Cardiac muscle cell (in vitro differentiated cells and primary cell): ENCODE measurements around the gene SFXN5. TPM values are rescaled to one million over a fixed set of nuclear protein-coding genes. Genes with fewer than 3 reads are reported as not detected.
A peak's percentile ranks its signal among the peaks of the same experiment; 100 is the strongest.

Source experiments
- DNase-seq, 2 donors: peaks; one replicate each; pipeline versions ENCODE4 v3.0.0 to v3.0.0-alpha.2; 2010 to 2017; ENCODE audit warnings: low read depth in 1 of 2, low spot score in 1 of 2
- H3K27ac ChIP-seq: fragments of 200-600 bp; sonication (generic); 2 replicates; pipeline ENCODE4 v1.5.1; 2016
- H3K27me3 ChIP-seq: fragments of 200-600 bp; sonication (generic); 2 replicates; pipeline ENCODE4 v1.6.0; 2016; ENCODE audit warnings: control low read depth
- H3K36me3 ChIP-seq: fragments of 200-600 bp; sonication (generic); 2 replicates; pipeline ENCODE4 v1.5.1; 2016; ENCODE audit warnings: control low read depth
- H3K4me1 ChIP-seq: fragments of 200-600 bp; sonication (generic); 2 replicates; pipeline ENCODE4 v1.8.1; 2017; ENCODE audit warnings: low read depth, mild to moderate bottlenecking, mixed run types
- H3K4me3 ChIP-seq: fragments of 200-600 bp; sonication (generic); 2 replicates; pipeline ENCODE4 v1.5.1; 2016; ENCODE audit warnings: mild to moderate bottlenecking
- H3K9me3 ChIP-seq: fragments of 200-600 bp; sonication (generic); 2 replicates; pipeline ENCODE4 v1.5.1; 2017; ENCODE audit warnings: low read depth, mild to moderate bottlenecking, control low read depth
- CTCF ChIP-seq: IDR thresholded peaks from 2 replicates; pipeline ENCODE4 v1.5.1; 2012; ENCODE audit warnings: low read depth, mild to moderate bottlenecking, low read length
- polyA plus RNA-seq: library from polyadenylated mRNA; unstranded; fragments of >200 nt; fragmentation: Nextera tagmentation; extraction: Ambion mirVana; gene quantifications from 2 replicates; pipeline ENCODE4 v1.2.1, GENCODE V29; 2016
- total RNA-seq: library from RNA; depleted of rRNA; stranded (reverse); fragments of >200 nt; gene quantifications from 2 replicates; pipeline ENCODE4 v1.2.3, GENCODE V29; 2016

Gene SFXN5
- total and polyA plus RNA-seq, 2 experiments from 2014 or later, result 11.4 to 13.5 TPM

DNA sequence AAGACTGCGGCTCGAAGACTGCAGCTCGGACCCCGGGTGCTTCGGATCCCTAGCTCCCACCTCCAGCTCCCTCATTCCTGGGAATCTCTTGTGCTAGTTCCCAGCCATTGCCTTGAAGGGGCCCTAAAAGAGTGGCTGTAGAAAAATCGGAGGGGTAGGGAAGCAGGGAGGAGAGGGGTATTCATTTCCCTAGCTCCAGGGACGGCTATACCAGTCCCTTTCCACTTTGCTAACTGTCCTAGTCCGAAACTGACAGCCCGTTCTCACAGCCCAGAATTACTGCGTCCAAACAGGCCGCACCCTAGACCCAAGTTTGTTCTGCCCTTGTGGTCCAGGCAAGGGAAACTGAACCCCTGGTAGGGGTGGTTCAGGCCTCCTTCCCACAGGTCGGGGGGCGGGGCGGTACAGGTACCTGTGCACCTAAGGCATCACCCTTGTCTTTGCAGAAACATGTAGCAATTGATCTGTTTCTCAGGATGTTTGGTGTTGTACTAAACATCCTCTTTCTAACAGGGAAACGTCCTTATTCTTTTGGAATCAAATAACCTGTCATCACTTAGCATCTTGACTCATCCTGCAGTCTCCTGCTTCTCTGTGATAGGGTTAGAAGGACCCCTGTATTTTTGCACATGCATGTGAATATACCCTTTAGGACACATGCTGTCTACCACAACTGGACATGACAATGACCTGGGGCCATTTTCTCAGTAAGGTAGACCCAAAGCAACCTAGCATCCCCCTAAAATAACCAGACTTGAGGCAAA lies 150.2 kb downstream of the SFXN5 start:
- TF ChIP-seq CTCF, result no peak
- H3K9me3 ChIP-seq, result no peaks in the 10 kb centered on the region
- H3K27me3 ChIP-seq, result peaks cover 100% of the 10 kb centered on the region
- H3K36me3 ChIP-seq, result no peaks in the 10 kb centered on the region
- H3K4me3 ChIP-seq, result no peak overlapping the region
- no peaks in the 10 kb centered on the region for H3K4me1 ChIP-seq
- H3K27ac ChIP-seq, result no peak overlapping the region
- no peak for DNase-seq

DNA sequence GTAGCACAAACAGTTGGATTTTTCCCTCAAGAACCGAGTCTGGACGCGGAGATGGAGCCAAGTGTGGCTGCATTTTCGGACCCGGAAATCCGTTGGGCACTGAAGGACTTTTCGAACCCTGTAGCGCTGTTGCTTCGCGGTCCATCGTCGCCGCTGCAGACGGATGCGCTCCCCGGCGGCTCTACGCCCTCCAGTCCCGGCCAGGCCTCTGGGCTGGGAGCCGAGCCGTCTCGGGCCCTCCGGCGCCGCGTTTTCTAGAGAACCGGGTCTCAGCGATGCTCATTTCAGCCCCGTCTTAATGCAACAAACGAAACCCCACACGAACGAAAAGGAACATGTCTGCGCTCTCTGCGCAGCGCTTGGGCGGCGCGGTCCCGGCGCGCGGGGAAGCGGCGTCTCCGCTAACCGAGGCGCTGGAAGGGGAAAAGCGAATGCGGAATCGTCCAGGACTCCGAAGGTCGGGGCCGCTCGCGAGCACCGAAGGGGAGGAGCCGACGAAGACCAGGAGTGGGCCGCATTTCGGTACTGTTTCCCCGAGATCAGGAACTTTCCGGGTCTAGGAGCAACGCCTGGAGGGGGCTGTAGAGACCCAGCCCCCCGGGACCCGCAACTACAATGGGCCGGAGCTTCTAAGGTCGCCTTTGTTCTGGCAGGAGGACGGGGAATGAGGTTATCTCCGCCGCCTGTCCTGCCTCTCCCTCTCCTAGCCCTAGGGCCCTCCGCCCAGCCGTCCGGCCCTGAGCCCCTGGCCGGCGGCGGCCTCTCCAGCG lies 151.0 kb downstream of the SFXN5 start:
- Histone ChIP-seq H3K36me3 (no peaks in the 10 kb centered on the region), H3K9me3 (no peaks in the 10 kb centered on the region), H3K4me3 (no peak overlapping the region), H3K27ac (no peak overlapping the region), H3K27me3 (peaks cover 100% of the 10 kb centered on the region), H3K4me1 (no peaks in the 10 kb centered on the region)
- peak; percentile 39 to 50 for DNase-seq
- no peak for TF ChIP-seq CTCF

DNA sequence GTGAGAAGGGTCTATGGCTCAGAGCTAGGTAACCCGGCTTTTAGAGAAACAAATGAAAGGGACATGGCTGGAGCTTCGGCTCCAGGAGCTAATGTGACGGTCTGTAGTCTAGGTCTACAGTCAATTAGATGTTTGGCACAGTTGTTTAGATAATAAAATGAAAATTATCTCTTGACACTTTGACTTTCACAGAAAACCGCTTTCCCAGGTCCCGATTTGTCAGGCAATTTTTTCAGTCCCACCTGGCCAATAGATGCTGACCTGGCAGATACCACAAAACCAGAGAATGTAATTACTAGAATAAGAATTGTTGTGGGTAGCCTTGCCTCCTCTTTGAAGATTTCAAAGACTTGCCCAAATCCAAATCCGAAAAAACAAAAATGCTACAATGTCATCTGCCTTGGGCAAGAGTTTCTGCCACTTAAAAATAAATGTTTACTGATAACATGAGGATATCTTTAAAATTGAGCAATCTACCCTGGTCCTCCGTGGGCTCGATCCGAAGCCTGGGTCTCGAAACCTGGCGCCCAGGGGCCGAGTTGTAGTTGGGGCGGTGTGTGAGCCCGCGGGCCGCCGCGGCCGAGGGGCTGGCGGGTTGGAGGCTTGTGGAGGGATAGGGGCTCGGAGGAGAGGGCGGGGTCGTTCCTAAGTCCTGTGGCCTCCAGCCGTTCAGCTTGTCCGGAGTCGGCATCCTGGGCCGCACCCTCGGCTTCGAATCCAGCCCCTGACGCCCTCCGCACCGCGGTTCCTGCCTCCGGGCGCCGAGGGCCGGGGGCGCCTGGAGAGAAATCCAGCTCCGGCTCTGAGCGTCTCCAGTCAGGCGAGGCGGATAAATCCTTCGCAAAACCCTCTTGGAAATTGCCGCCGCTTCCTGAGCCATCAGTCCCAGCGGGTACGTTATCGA lies 151.8 kb downstream of the SFXN5 start:
- Histone ChIP-seq H3K36me3 (no peaks in the 10 kb centered on the region), H3K4me3 (no peak overlapping the region), H3K9me3 (no peaks in the 10 kb centered on the region), H3K27me3 (peaks cover 100% of the 10 kb centered on the region), H3K27ac (no peak overlapping the region), H3K4me1 (no peaks in the 10 kb centered on the region)
- DNase-seq, result peak in 1 of 2 donors; percentile 30
- TF ChIP-seq CTCF, result no peak

DNA sequence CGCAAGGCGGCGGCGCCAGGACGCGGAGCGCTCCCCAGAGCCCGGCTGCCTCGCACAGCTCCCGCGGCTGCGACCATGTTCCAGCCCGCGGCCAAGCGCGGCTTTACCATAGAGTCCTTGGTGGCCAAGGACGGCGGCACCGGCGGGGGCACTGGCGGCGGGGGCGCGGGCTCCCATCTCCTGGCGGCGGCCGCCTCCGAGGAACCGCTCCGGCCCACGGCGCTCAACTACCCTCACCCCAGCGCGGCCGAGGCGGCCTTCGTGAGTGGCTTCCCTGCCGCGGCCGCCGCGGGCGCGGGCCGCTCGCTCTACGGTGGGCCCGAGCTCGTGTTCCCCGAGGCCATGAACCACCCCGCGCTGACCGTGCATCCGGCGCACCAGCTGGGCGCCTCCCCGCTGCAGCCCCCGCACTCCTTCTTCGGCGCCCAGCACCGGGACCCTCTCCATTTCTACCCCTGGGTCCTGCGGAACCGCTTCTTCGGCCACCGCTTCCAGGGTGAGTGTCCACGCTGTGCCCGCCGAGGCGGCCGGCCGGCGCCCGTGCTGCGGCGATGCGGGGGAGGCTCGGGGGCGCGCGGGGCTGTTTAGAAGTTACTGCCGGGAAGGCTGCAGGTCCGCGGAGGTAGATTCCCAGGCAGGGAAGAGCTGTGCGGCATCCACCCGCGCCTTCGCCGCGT lies 153.5 kb downstream of the SFXN5 start:
- H3K27ac ChIP-seq, result no peak overlapping the region
- peak overlapping the region; percentile 19 for H3K4me3 ChIP-seq
- peak in 1 of 2 donors; percentile 39 for DNase-seq
- no peaks in the 10 kb centered on the region for H3K9me3 ChIP-seq
- H3K36me3 ChIP-seq, result no peaks in the 10 kb centered on the region
- TF ChIP-seq CTCF, result no peak
- peaks cover 100% of the 10 kb centered on the region for H3K27me3 ChIP-seq
- no peaks in the 10 kb centered on the region for H3K4me1 ChIP-seq
